Measurements from ENCODE around the gene OR5M8. TPM values are rescaled to one million over a fixed set of nuclear protein-coding genes. Genes with fewer than 3 reads are reported as not detected.

Gene OR5M8
- total RNA-seq, 2 experiments from 2014 or later = not detected

DNA sequence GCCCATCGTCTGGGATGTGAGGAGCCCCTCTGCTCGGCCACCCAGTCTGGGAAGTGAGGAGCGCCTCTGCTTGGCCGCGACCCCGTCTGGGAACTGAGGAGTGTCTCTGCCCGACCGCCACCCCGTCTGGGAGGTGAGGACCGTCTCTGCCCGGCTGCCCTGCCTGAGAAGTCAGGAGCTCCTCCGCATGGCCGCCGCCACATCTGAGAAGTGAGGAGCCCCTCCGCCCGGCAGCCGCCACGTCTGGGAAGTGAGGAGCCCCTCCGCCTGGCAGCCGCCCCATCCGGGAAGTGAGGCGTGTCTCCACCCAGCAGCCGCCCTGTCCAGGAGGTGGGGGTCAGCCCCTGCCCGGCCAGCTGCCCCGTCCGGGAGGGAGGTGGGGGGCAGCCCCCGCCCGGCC lies 5.8 kb upstream of the OR5M8 start:
- CTCF ChIA-PET = no interaction called here
- POLR2A ChIA-PET = no interaction called here
- Histone ChIP-seq H3K9me3 (ENCODE audit: control insufficient read depth in 1 of 2, insufficient read depth in 1 of 2, low read length in 2 of 2) (peaks cover 0 to 21% of the 10 kb centered on the region in 2 experiments), H3K27me3 (ENCODE audit: control insufficient read depth in 1 of 2, insufficient read depth in 2 of 2, low read length in 2 of 2) (no peaks in the 10 kb centered on the region), H3K4me1 (ENCODE audit: insufficient read depth, low read length) (no peaks in the 10 kb centered on the region), H3K27ac (ENCODE audit: low read depth in 1 of 2, low read length in 2 of 2) (no peak overlapping the region), H3K36me3 (ENCODE audit: insufficient read depth, low read length) (no peaks in the 10 kb centered on the region), H3K4me3 (ENCODE audit: low read length) (no peak overlapping the region)
- DNase-seq (no peak), ATAC-seq (ENCODE audit: poor library complexity) (no peak)
- TF ChIP-seq, protein P1, sequence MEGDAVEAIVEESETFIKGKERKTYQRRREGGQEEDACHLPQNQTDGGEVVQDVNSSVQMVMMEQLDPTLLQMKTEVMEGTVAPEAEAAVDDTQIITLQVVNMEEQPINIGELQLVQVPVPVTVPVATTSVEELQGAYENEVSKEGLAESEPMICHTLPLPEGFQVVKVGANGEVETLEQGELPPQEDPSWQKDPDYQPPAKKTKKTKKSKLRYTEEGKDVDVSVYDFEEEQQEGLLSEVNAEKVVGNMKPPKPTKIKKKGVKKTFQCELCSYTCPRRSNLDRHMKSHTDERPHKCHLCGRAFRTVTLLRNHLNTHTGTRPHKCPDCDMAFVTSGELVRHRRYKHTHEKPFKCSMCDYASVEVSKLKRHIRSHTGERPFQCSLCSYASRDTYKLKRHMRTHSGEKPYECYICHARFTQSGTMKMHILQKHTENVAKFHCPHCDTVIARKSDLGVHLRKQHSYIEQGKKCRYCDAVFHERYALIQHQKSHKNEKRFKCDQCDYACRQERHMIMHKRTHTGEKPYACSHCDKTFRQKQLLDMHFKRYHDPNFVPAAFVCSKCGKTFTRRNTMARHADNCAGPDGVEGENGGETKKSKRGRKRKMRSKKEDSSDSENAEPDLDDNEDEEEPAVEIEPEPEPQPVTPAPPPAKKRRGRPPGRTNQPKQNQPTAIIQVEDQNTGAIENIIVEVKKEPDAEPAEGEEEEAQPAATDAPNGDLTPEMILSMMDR (IDR thresholded peaks at IDR 0.05) = no peak
- Mint-ChIP-seq H3K27ac (no peak overlapping the region), H3K4me1 (ENCODE audit: low read depth) (no peaks in the 10 kb centered on the region), H3K27me3 (no peaks in the 10 kb centered on the region), H3K36me3 (ENCODE audit: low read depth) (no peaks in the 10 kb centered on the region), H3K9me3 (peaks cover 10% of the 10 kb centered on the region), H3K4me3 (no peak overlapping the region)
- intact Hi-C loops (cut with DNase I, micrococcal nuclease) = no loop called here

DNA sequence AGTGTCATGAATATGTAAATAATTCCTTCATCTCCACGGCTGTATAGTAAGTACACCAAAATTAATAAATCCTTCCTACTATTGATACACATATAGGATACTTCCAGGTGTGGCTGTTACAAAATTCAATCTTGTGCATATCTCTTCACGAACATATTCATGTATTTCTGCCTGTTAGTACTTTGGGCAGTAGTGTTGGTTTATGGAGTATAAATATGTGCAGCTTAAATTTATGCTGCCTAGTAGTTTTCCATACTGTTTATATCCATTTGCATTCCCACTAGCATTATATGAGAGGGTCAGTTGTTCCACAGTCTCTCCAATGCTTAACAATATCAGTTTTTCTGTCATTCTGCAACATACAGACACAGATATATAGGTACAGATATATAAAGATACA lies 3.9 kb upstream of the OR5M8 start:
- POLR2A ChIA-PET = no interaction called here
- Mint-ChIP-seq H3K4me3 (no peak overlapping the region), H3K36me3 (ENCODE audit: low read depth) (no peaks in the 10 kb centered on the region), H3K9me3 (peaks cover 11% of the 10 kb centered on the region), H3K4me1 (ENCODE audit: low read depth) (no peaks in the 10 kb centered on the region), H3K27me3 (no peaks in the 10 kb centered on the region), H3K27ac (no peak overlapping the region)
- H3K27ac ChIP-seq (ENCODE audit: low read depth in 1 of 2, low read length in 2 of 2) = no peak overlapping the region
- intact Hi-C loops (cut with DNase I, micrococcal nuclease) = no loop called here
- H3K36me3 ChIP-seq (ENCODE audit: insufficient read depth, low read length) = no peaks in the 10 kb centered on the region
- no peaks in the 10 kb centered on the region for H3K27me3 ChIP-seq (ENCODE audit: control insufficient read depth in 1 of 2, insufficient read depth in 2 of 2, low read length in 2 of 2)
- no peak overlapping the region for H3K4me3 ChIP-seq (ENCODE audit: low read length)
- no peak for ATAC-seq (ENCODE audit: poor library complexity)
- CTCF ChIA-PET = no interaction called here
- no peaks in the 10 kb centered on the region for H3K4me1 ChIP-seq (ENCODE audit: insufficient read depth, low read length)
- TF ChIP-seq, protein P1 (IDR thresholded peaks at IDR 0.05) = no peak
- no peak for DNase-seq
- H3K9me3 ChIP-seq (ENCODE audit: control insufficient read depth in 1 of 2, insufficient read depth in 1 of 2, low read length in 2 of 2) = peaks cover 0 to 21% of the 10 kb centered on the region in 2 experiments

DNA sequence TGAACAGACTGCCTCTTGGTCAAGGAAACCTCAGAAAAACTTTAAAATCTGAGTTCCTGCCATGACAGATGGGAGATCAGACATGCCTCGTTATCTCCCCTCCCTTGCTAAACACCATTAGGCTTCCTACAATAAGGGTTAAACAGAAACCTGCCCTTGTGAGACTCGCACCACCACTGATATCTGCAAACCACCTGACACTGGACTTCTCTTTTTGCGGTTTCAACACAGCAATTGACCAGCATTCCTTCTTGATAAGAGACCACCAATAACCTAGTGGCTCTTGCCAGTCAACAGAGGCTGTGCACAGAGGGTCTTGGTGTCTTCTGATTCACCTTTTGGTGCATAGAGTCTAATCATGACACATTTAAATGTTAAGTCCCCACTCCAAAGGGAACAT lies 4.4 kb downstream of the OR5M8 start:
- Mint-ChIP-seq H3K36me3 (ENCODE audit: low read depth) (no peaks in the 10 kb centered on the region), H3K4me3 (no peak overlapping the region), H3K4me1 (ENCODE audit: low read depth) (no peaks in the 10 kb centered on the region), H3K9me3 (peaks cover 15% of the 10 kb centered on the region), H3K27me3 (no peaks in the 10 kb centered on the region), H3K27ac (no peak overlapping the region)
- Histone ChIP-seq H3K27me3 (ENCODE audit: control insufficient read depth in 1 of 2, insufficient read depth in 2 of 2, low read length in 2 of 2) (no peaks in the 10 kb centered on the region), H3K36me3 (ENCODE audit: insufficient read depth, low read length) (no peaks in the 10 kb centered on the region), H3K9me3 (ENCODE audit: control insufficient read depth in 1 of 2, insufficient read depth in 1 of 2, low read length in 2 of 2) (peaks cover 0 to 7% of the 10 kb centered on the region in 2 experiments), H3K27ac (ENCODE audit: low read depth in 1 of 2, low read length in 2 of 2) (no peak overlapping the region), H3K4me1 (ENCODE audit: insufficient read depth, low read length) (no peaks in the 10 kb centered on the region), H3K4me3 (ENCODE audit: low read length) (no peak overlapping the region)
- ChIA-PET CTCF (no interaction called here), POLR2A (no interaction called here)
- ATAC-seq (ENCODE audit: poor library complexity) (no peak), DNase-seq (no peak)
- TF ChIP-seq, protein P1 (IDR thresholded peaks at IDR 0.05) = no peak
- intact Hi-C loops (cut with DNase I, micrococcal nuclease) = no loop called here

Data from CD4-positive, alpha-beta T cell (primary cell).